Right forelimb (tissue), 1 donor: ENCODE data around the gene MYOD1.

ENCODE experiments used
- DNase-seq: peaks from one replicate; pipeline ENCODE4 v3.0.0-alpha.2; 2018

Gene MYOD1

GRCh38 chr11:17735818-17736578 lies 16.6 kb downstream of the MYOD1 start:
- no peak for DNase-seq

- no peak for DNase-seq
These were observed 17.2 kb downstream of the MYOD1 start for GRCh38 chr11:17736579-17736893.

- DNase-seq = no peak
These were observed 17.8 kb downstream of the MYOD1 start for GRCh38 chr11:17736930-17737817.

GRCh38 chr11:17738151-17738973 lies 19.0 kb downstream of the MYOD1 start:
- DNase-seq = no peak

GRCh38 chr11:17739945-17740338 lies 20.6 kb downstream of the MYOD1 start:
- DNase-seq = no peak

- DNase-seq = no peak
These were observed 21.4 kb downstream of the MYOD1 start for GRCh38 chr11:17740649-17741235.

GRCh38 chr11:17741487-17741886 lies 22.1 kb downstream of the MYOD1 start:
- DNase-seq = no peak

GRCh38 chr11:17742019-17742418 lies 22.6 kb downstream of the MYOD1 start:
- no peak for DNase-seq

GRCh38 chr11:17743026-17743807 lies 23.8 kb downstream of the MYOD1 start:
- DNase-seq = no peak

GRCh38 chr11:17743808-17744119 lies 24.4 kb downstream of the MYOD1 start:
- no peak for DNase-seq

GRCh38 chr11:17744151-17744940 lies 25.0 kb downstream of the MYOD1 start:
- DNase-seq = no peak

- no peak for DNase-seq
These were observed 25.8 kb downstream of the MYOD1 start for GRCh38 chr11:17745023-17745772.

GRCh38 chr11:17746096-17746495 lies 26.7 kb downstream of the MYOD1 start:
- no peak for DNase-seq

- DNase-seq = no peak
These were observed 28.0 kb downstream of the MYOD1 start for GRCh38 chr11:17747131-17747955.

- no peak for DNase-seq
These were observed 28.7 kb downstream of the MYOD1 start for GRCh38 chr11:17748044-17748443.

- DNase-seq = no peak
These were observed 29.7 kb downstream of the MYOD1 start for GRCh38 chr11:17748761-17749721.

GRCh38 chr11:17750013-17750800 lies 30.8 kb downstream of the MYOD1 start:
- DNase-seq = no peak

GRCh38 chr11:17750801-17751165 lies 31.4 kb downstream of the MYOD1 start:
- no peak for DNase-seq
